ENCODE measurements around the gene NINL. TPM values are rescaled to one million over a fixed set of nuclear protein-coding genes. Genes with fewer than 3 reads are reported as not detected.

The NINL gene
- total RNA-seq, 4 donors from 2014 or later = 3.0 to 5.8 (median 3.7) TPM

DNA sequence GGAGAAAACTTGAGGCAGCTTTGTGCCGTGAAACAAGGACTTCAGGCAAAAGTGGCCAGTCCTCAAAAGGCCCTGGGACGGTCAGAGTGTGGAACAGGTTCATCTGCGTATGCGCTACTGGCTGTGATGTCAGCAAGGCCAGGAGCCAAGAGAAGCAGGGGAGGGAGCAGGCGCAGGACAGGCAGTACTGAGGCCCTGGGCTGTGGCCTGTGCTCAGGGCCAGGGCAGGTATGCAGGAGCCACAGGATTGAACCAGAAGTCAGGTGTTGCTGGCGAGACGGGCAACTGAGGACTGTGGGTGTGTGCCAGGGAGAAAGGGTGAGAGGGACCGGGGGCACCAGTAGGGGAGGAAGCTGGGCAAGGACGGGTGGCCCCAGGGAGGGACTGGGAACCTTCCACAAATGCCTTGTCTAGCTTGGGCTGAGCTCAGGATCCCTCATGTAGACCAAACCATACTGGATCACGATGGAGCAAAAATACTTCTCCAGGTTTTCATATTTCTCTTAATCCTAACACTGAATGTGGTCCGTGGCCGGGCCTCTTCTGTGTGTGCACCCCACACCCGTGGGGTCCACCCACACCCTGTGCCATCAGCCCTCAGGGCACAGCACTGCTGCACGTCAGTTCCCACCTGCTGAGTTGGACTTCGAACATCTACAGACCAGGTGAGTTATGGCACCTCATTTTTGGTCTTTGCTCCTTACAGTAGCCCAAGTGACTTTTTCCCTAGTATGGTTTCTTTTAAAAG lies 131.0 kb downstream of the NINL start:
- Histone ChIP-seq H3K27me3 (no peaks in the 10 kb centered on the region), H3K4me3 (no peak overlapping the region), H3K4me1 (no peaks in the 10 kb centered on the region), H3K36me3 (peaks cover 4 to 59% (median 13%) of the 10 kb centered on the region in 4 donors), H3K9me3 (no peaks in the 10 kb centered on the region), H3K27ac (replicated peaks in 1 of 4) (no peak overlapping the region)
- no peak for DNase-seq (ENCODE audit: extremely low spot score)
- intact Hi-C loops (cut with DNase I) = no loop called here
- WGBS = 90% methylated on average over 15 of the region's 15 CpGs
- TF ChIP-seq EP300 (IDR thresholded peaks at IDR 0.05) = no peak
- no peak for TF ChIP-seq POLR2A (IDR thresholded peaks at IDR 0.05; ENCODE audit: low read depth)
- no peak for TF ChIP-seq CTCF (IDR thresholded peaks at IDR 0.05)
- TF ChIP-seq POLR2AphosphoS5 (IDR thresholded peaks at IDR 0.05) = no peak

DNA sequence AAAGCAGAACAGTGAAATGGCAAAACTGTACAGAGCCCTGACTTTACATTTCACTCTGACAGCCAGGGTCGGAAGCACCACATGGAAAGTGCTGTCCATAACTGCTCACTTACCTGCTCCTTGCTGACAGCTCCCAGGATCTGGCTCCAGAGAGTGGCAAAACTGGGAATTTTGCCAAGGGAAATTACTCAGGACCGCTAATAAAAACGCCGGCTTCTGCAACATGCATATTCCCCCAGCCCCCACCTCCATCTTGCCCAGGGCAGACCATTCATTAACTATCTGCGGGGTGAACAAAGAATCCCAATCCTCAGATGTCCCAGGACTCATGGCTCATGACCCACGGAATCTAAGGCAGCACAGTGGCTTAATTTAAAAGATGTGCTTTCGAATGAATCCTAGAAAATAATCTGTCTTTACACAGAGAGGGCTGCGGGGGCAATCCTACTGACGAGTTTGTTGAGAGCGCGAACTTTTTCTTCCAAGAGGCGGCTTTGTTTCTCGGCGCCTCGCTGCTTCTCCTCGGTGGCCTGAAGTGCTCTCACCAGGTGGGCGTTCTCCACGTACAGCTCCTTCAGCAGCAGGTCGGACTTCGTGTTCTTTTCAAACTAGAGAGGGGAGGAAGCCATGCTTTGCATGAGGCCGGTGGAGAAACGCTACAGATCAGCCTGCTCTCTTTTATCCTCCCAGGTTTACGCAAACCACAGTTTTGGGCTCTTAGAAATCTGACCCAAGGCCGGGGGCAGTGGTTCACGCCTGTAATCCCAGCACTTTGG lies 132.1 kb downstream of the NINL start:
- Histone ChIP-seq H3K4me1 (no peaks in the 10 kb centered on the region), H3K27me3 (no peaks in the 10 kb centered on the region), H3K36me3 (peaks cover 4 to 50% (median 13%) of the 10 kb centered on the region in 4 donors), H3K27ac (replicated peaks in 1 of 4) (no peak overlapping the region), H3K9me3 (no peaks in the 10 kb centered on the region), H3K4me3 (no peak overlapping the region)
- no peak for DNase-seq (ENCODE audit: extremely low spot score)
- intact Hi-C loops (cut with DNase I) = no loop called here
- TF ChIP-seq EP300 (IDR thresholded peaks at IDR 0.05) (no peak), POLR2AphosphoS5 (IDR thresholded peaks at IDR 0.05) (no peak), CTCF (IDR thresholded peaks at IDR 0.05) (no peak), POLR2A (IDR thresholded peaks at IDR 0.05; ENCODE audit: low read depth) (no peak)
- WGBS = 77% methylated on average over 23 of the region's 25 CpGs

GRCh38 chr20:25452333-25452732 lies 133.0 kb downstream of the NINL start:
- H3K27ac ChIP-seq (replicated peaks in 1 of 4) = no peak overlapping the region
- no peaks in the 10 kb centered on the region for H3K27me3 ChIP-seq
- peak; percentile 26 for DNase-seq (ENCODE audit: extremely low spot score)
- no peaks in the 10 kb centered on the region for H3K9me3 ChIP-seq
- no peak overlapping the region for H3K4me3 ChIP-seq
- TF ChIP-seq POLR2AphosphoS5 (IDR thresholded peaks at IDR 0.05) (no peak), POLR2A (IDR thresholded peaks at IDR 0.05; ENCODE audit: low read depth) (no peak), EP300 (IDR thresholded peaks at IDR 0.05) (no peak), CTCF (IDR thresholded peaks at IDR 0.05) (no peak)
- intact Hi-C loops (cut with DNase I) = no loop called here
- H3K4me1 ChIP-seq = no peaks in the 10 kb centered on the region
- 88% methylated on average over 6 of the region's 6 CpGs for WGBS
- H3K36me3 ChIP-seq = peaks cover 4 to 43% (median 11%) of the 10 kb centered on the region in 4 donors

DNA sequence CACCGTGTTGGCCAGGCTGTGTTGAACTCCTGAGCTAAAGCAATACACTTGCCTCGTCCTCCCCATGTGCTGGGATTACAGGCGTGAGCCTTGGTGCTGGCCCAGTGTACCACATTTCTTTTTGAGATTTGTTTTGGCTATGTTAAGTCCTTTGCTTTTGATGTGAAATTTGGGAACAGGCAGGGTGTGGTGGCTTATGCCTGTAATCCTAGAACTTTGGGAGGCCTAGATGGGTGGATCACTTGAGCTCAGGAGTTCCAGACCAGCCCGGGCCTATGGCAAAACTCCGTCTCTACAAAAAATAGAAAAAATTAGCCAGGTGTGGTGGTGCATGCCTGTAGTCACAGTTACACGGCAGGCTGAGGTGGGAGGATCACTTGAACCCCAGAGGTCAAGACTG lies 137.7 kb downstream of the NINL start:
- TF ChIP-seq POLR2A (IDR thresholded peaks at IDR 0.05; ENCODE audit: low read depth) (no peak), EP300 (IDR thresholded peaks at IDR 0.05) (no peak), POLR2AphosphoS5 (IDR thresholded peaks at IDR 0.05) (no peak), CTCF (IDR thresholded peaks at IDR 0.05) (no peak)
- intact Hi-C loops (cut with DNase I) = no loop called here
- no peaks in the 10 kb centered on the region for H3K9me3 ChIP-seq
- H3K27ac ChIP-seq (replicated peaks in 1 of 4) = no peak overlapping the region
- H3K4me3 ChIP-seq = no peak overlapping the region
- WGBS = 80% methylated on average over 6 of the region's 6 CpGs
- no peaks in the 10 kb centered on the region for H3K4me1 ChIP-seq
- H3K36me3 ChIP-seq = peaks cover 0 to 11% (median 4%) of the 10 kb centered on the region in 4 donors
- no peaks in the 10 kb centered on the region for H3K27me3 ChIP-seq
- peak; percentile 80 for DNase-seq (ENCODE audit: extremely low spot score)

Data from esophagus muscularis mucosa (tissue), 4 donors.